Nephron (organoid): ENCODE data around the gene RAB27B.

Source experiments
- H3K27ac Mint-ChIP-seq, 3 experiments: 2 replicates each; pipeline ENCODE4 v1.8.0; 2020; ENCODE audit warnings: mixed read lengths in 3 of 3, mild to moderate bottlenecking in 2 of 3, moderate library complexity in 1 of 3
- H3K27me3 Mint-ChIP-seq: 2 replicates; pipeline ENCODE4 v1.8.0; 2021; ENCODE audit warnings: low read depth, mild to moderate bottlenecking, moderate library complexity, mixed read lengths
- H3K36me3 Mint-ChIP-seq: 2 replicates; pipeline ENCODE4 v1.8.0; 2020; ENCODE audit warnings: low read depth, mixed read lengths
- H3K4me1 Mint-ChIP-seq: 2 replicates; pipeline ENCODE4 v1.8.0; 2020; ENCODE audit warnings: mixed read lengths
- H3K4me3 Mint-ChIP-seq, 3 experiments: 2 replicates each; pipeline ENCODE4 v1.8.0; 2020; ENCODE audit warnings: mild to moderate bottlenecking in 3 of 3, mixed read lengths in 3 of 3, moderate library complexity in 2 of 3
- H3K9me3 Mint-ChIP-seq: 2 replicates; pipeline ENCODE4 v1.8.0; 2020; ENCODE audit warnings: mixed read lengths
- CTCF ChIP-seq, 3 experiments: fragments of 200-600 bp; sonication (generic); IDR thresholded peaks; one replicate each; pipeline ENCODE4 v1.5.0; 2021; ENCODE audit warnings: antibody characterized with exemption in 3 of 3; ENCODE audit not compliant: unreplicated experiment in 3 of 3

RAB27B gene

GRCh38 chr18:54932472-54932871 lies 104.2 kb downstream of the RAB27B start:
- no peak overlapping the region for H3K4me3 Mint-ChIP-seq
- H3K36me3 Mint-ChIP-seq: no peaks in the 10 kb centered on the region
- H3K27ac Mint-ChIP-seq: no peak overlapping the region
- H3K4me1 Mint-ChIP-seq: no peaks in the 10 kb centered on the region
- no peak for TF ChIP-seq CTCF (IDR thresholded peaks at IDR 0.05; ENCODE audit: unreplicated experiment in 3 of 3)
- no peaks in the 10 kb centered on the region for H3K9me3 Mint-ChIP-seq
- peaks cover 6% of the 10 kb centered on the region for H3K27me3 Mint-ChIP-seq

- Mint-ChIP-seq H3K9me3 (no peaks in the 10 kb centered on the region), H3K4me1 (no peaks in the 10 kb centered on the region), H3K36me3 (no peaks in the 10 kb centered on the region), H3K27ac (no peak overlapping the region), H3K4me3 (no peak overlapping the region), H3K27me3 (peaks cover 11% of the 10 kb centered on the region)
- no peak for TF ChIP-seq CTCF (IDR thresholded peaks at IDR 0.05; ENCODE audit: unreplicated experiment in 3 of 3)
These were observed 110.2 kb downstream of the RAB27B start for GRCh38 chr18:54938506-54938905.

- H3K4me1 Mint-ChIP-seq: no peaks in the 10 kb centered on the region
- H3K27me3 Mint-ChIP-seq: peaks cover 11% of the 10 kb centered on the region
- TF ChIP-seq CTCF (IDR thresholded peaks at IDR 0.05; ENCODE audit: unreplicated experiment in 3 of 3): no peak
- no peaks in the 10 kb centered on the region for H3K9me3 Mint-ChIP-seq
- no peak overlapping the region for H3K4me3 Mint-ChIP-seq
- H3K36me3 Mint-ChIP-seq: no peaks in the 10 kb centered on the region
- H3K27ac Mint-ChIP-seq: no peak overlapping the region
These were observed 111.2 kb downstream of the RAB27B start for GRCh38 chr18:54939361-54939917.

GRCh38 chr18:54942144-54942543 lies 113.9 kb downstream of the RAB27B start:
- H3K36me3 Mint-ChIP-seq: no peaks in the 10 kb centered on the region
- no peak for TF ChIP-seq CTCF (IDR thresholded peaks at IDR 0.05; ENCODE audit: unreplicated experiment in 3 of 3)
- peaks cover 5% of the 10 kb centered on the region for H3K4me1 Mint-ChIP-seq
- peaks cover 8% of the 10 kb centered on the region for H3K27me3 Mint-ChIP-seq
- H3K4me3 Mint-ChIP-seq: no peak overlapping the region
- no peak overlapping the region for H3K27ac Mint-ChIP-seq
- H3K9me3 Mint-ChIP-seq: no peaks in the 10 kb centered on the region

GRCh38 chr18:54942569-54942968 lies 114.3 kb downstream of the RAB27B start:
- peaks cover 5% of the 10 kb centered on the region for H3K4me1 Mint-ChIP-seq
- H3K27me3 Mint-ChIP-seq: peaks cover 8% of the 10 kb centered on the region
- no peaks in the 10 kb centered on the region for H3K9me3 Mint-ChIP-seq
- H3K27ac Mint-ChIP-seq: no peak overlapping the region
- no peak for TF ChIP-seq CTCF (IDR thresholded peaks at IDR 0.05; ENCODE audit: unreplicated experiment in 3 of 3)
- no peak overlapping the region for H3K4me3 Mint-ChIP-seq
- no peaks in the 10 kb centered on the region for H3K36me3 Mint-ChIP-seq
